K562 (cell line): ENCODE results near the gene ZNF559. TPM values are rescaled to one million over a fixed set of nuclear protein-coding genes. Genes with fewer than 3 reads are reported as not detected.
A peak's percentile ranks its signal among the peaks of the same experiment; 100 is the strongest.

ENCODE experiments used
- CBX2 ChIP-seq: fragments of 200-600 bp; sonication (generic); IDR thresholded peaks from one replicate; pipeline ENCODE4 v1.6.1; 2012; ENCODE audit warnings: mild to moderate bottlenecking, low read length, inconsistent platforms; ENCODE audit not compliant: insufficient read depth, poor library complexity, severe bottlenecking
- CLOCK ChIP-seq: fragments of 250-450 bp; sonication (Bioruptor Pico); IDR thresholded peaks from 2 replicates; pipeline ENCODE4 v1.4.0; 2020; ENCODE audit warnings: mild to moderate bottlenecking, moderate library complexity, borderline replicate concordance
- E2F1 ChIP-seq: sonication (generic); formaldehyde crosslinking; IDR thresholded peaks from 2 replicates; pipeline ENCODE4 v1.8.1; 2023; ENCODE audit warnings: mild to moderate bottlenecking, missing genetic modification reagents, moderate library complexity
- KAT8 ChIP-seq: fragments of 450-650 bp; IDR thresholded peaks from 2 replicates; pipeline ENCODE4 v1.6.1; 2016; ENCODE audit warnings: low read depth, mild to moderate bottlenecking
- MCM3 ChIP-seq: fragments of 450-650 bp; IDR thresholded peaks from 2 replicates; pipeline ENCODE4 v1.6.1; 2016
- MECOM ChIP-seq: fragments of 250-450 bp; sonication (Bioruptor Pico); IDR thresholded peaks from 2 replicates; pipeline ENCODE4 v1.8.0; 2022; ENCODE audit warnings: inconsistent platforms
- NCOA1 ChIP-seq: fragments of 450-650 bp; IDR thresholded peaks from 2 replicates; pipeline ENCODE4 v1.6.1; 2016; ENCODE audit warnings: low read depth
- PHF21A ChIP-seq: fragments of 450-650 bp; IDR thresholded peaks from 2 replicates; pipeline ENCODE4 v1.6.1; 2017; ENCODE audit warnings: low read depth, borderline replicate concordance
- SETDB1 ChIP-seq: IDR thresholded peaks from one replicate; pipeline ENCODE4 v1.6.1; 2012; ENCODE audit warnings: low read length, control low read depth, inconsistent platforms
- TEAD4 ChIP-seq, 2 experiments: sonication (generic) in 1 of 2; formaldehyde crosslinking in 1 of 2; IDR thresholded peaks; 2 replicates each; pipeline versions ENCODE4 v1.6.1 to v1.8.0; 2012 to 2022; ENCODE audit warnings: borderline replicate concordance in 1 of 2, inconsistent platforms in 1 of 2, low read length in 1 of 2, mild to moderate bottlenecking in 1 of 2, missing genetic modification reagents in 1 of 2
- TRIM24 ChIP-seq, 2 experiments: fragments of 450-650 bp; IDR thresholded peaks; 2 replicates each; pipeline ENCODE4 v1.6.1; 2016
- ZNF639 ChIP-seq, 2 experiments: fragments of 200-800 bp in 1 of 2; sonication (Bioruptor generic) in 1 of 2; sonication (generic) in 1 of 2; formaldehyde crosslinking in 1 of 2; IDR thresholded peaks in 1 of 2; conservative IDR thresholded peaks in 1 of 2; 2 replicates each; pipeline versions ENCODE4 v1.5.0 to v1.6.1; 2016 to 2020; ENCODE audit warnings: missing compliant biosample characterization in 1 of 2, missing genetic modification characterization in 1 of 2, missing genetic modification reagents in 1 of 2
- ZNF75A ChIP-seq: fragments of 450-650 bp; formaldehyde crosslinking; IDR thresholded peaks from 2 replicates; pipeline ENCODE4 v1.4.0; 2020; ENCODE audit warnings: mild to moderate bottlenecking
- ZZZ3 ChIP-seq: fragments of 450-650 bp; IDR thresholded peaks from 2 replicates; pipeline ENCODE4 v1.6.1; 2016; ENCODE audit warnings: antibody characterized with exemption, mild to moderate bottlenecking, moderate library complexity
- polyA plus RNA-seq, 8 experiments: library from polyadenylated mRNA; depleted of rRNA in 4 of 8; stranded (reverse) in 5 of 8; unstranded in 3 of 8; fragments of >200 nt; fragmentation: Nextera tagmentation in 2 of 8; fragmentation: Illumina TruSeq in 1 of 8; extraction: Ambion mirVana in 2 of 8; extraction: Trizol in 1 of 8; gene quantifications; 2 replicates each; pipeline versions ENCODE4 v1.2.1 to v1.2.3, GENCODE V29; 2011 to 2014; ENCODE audit warnings: inconsistent platforms in 1 of 8, missing spikeins in 1 of 8
- total RNA-seq, 7 experiments: library from RNA; depleted of rRNA in 6 of 7; stranded (reverse); fragments of >200 nt in 6 of 7; fragmentation: Illumina TruSeq in 2 of 7; extraction: Trizol in 2 of 7; gene quantifications; 2 replicates each; pipeline versions ENCODE4 v1.2.1 to v1.2.3, GENCODE V29; 2011 to 2021; ENCODE audit warnings: low replicate concordance in 1 of 7

ZNF559 gene
- total and polyA plus RNA-seq, 9 of the 15 experiments (the other 6 are each of a cell fraction or from before 2014, with no cell fraction given): 4.0 to 21.5 (median 11.5) TPM

- 0 out of 2 replicates have a peak, but pooled peaks have one; percentile 32 for TF ChIP-seq TEAD4 (IDR thresholded peaks at IDR 0.05; ENCODE audit: low read length)
- no peak for TF ChIP-seq TEAD4 (CRISPR knock-in tag; IDR thresholded peaks at IDR 0.05; ENCODE audit: borderline replicate concordance)
- no peak for TF ChIP-seq KAT8
- no peak for TF ChIP-seq PHF21A
- no peak for TF ChIP-seq CBX2
- no peak for TF ChIP-seq E2F1 (CRISPR knock-in tag)
- TF ChIP-seq MECOM: no peak
- TF ChIP-seq ZZZ3: no peak
- TF ChIP-seq NCOA1: no peak
- TF ChIP-seq CLOCK (CRISPR knock-in tag): no peak
- no peak for TF ChIP-seq SETDB1
- no peak for TF ChIP-seq MCM3
- TF ChIP-seq ZNF75A (CRISPR knock-in tag): peak; percentile 64; the same call in 1 of the 2 replicates
- TF ChIP-seq ZNF639 (CRISPR knock-in tag; conservative IDR thresholded peaks at IDR 0.05 in 1 of 2, IDR thresholded peaks at IDR 0.05 in 1 of 2): no peak
- TF ChIP-seq TRIM24 (IDR thresholded peaks at IDR 0.05): peak in 1 of 2 experiments; percentile 38; a peak in 2 of 4 replicates
Measured at GRCh38 chr19:9342610-9343304, 18.8 kb downstream of the ZNF559 start (continued).
